ENCODE data around the gene ZNF132. TPM values are rescaled to one million over a fixed set of nuclear protein-coding genes. Genes with fewer than 3 reads are reported as not detected.

ZNF132 gene
- polyA plus RNA-seq, 4 donors = 0.22 to 7.9 (median 0.78) TPM

DNA sequence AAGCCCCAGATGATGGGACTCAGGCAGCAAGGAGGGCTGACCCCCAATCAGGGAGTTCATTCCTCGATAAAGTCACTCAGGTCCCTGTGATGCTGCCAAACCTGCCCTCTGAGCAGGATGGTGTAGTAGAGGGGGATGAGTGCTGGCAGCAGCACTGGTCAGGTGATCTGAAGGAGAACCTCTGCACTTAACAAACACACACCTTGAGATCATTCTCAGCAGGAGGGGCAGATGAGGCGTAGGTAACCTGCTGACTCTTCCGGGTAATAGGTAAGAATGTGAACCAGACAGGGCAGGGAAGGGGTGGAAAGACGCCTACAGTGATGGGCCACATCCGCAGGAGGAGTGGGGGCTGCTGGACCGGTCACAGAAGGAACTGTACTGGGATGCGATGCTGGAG lies 39.4 kb upstream of the ZNF132 start:
- no peak for FAIRE-seq
- Histone ChIP-seq H3K27me3 (ENCODE audit: control insufficient read depth in 3 of 3, insufficient read depth in 3 of 3, low read length in 3 of 3) (no peaks in the 10 kb centered on the region), H3K36me3 (ENCODE audit: control insufficient read depth in 3 of 3, insufficient read depth in 2 of 3, low read depth in 1 of 3, low read length in 3 of 3) (peaks cover 0 to 52% (median 0%) of the 10 kb centered on the region in 3 donors), H3K9me3 (ENCODE audit: control insufficient read depth in 2 of 2, insufficient read depth in 1 of 2, low read depth in 1 of 2, low read length in 1 of 2) (no peaks in the 10 kb centered on the region), H3K27ac (ENCODE audit: low read depth in 1 of 3, low read length in 2 of 3) (no peak overlapping the region), H3K4me1 (ENCODE audit: control insufficient read depth in 3 of 3, insufficient read depth in 2 of 3, low read depth in 1 of 3, low read length in 2 of 3) (peaks cover 4 to 8% (median 6%) of the 10 kb centered on the region in 3 donors), H3K4me3 (ENCODE audit: low read depth in 1 of 3, low read length in 3 of 3) (no peak overlapping the region)
- 85 to 93% (median 90%) methylated on average over 6 to 7 of the region's 7 CpGs for WGBS, 3 donors
- DNase-seq = no peak

DNA sequence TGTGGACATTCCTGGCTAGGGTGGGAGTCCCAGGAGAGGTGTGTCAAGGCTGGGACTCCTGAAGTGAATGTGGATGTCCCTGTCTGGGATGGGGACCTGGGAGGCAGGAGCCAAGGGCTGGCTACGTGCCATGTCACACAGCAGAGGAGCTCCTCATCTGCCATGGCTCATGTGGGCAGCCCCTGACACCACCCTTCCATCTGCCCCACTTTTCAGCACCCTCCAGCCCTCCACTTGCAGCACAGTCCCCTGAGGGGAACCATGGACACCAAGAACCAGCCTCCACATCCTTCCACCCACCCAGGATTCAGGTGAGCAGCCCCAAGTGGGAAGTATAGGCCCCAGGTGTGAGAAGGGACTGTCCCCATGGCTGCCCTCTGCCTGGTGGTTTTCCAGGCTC lies 37.9 kb upstream of the ZNF132 start:
- DNase-seq (no peak), FAIRE-seq (no peak)
- no peaks in the 10 kb centered on the region for H3K27me3 ChIP-seq (ENCODE audit: control insufficient read depth in 3 of 3, insufficient read depth in 3 of 3, low read length in 3 of 3)
- WGBS, 3 donors = 89 to 100% (median 96%) methylated on average over 1 of the region's 1 CpG
- H3K4me3 ChIP-seq (ENCODE audit: low read depth in 1 of 3, low read length in 3 of 3) = no peak overlapping the region
- no peaks in the 10 kb centered on the region for H3K9me3 ChIP-seq (ENCODE audit: control insufficient read depth in 2 of 2, insufficient read depth in 1 of 2, low read depth in 1 of 2, low read length in 1 of 2)
- peaks cover 4 to 8% (median 6%) of the 10 kb centered on the region in 3 donors for H3K4me1 ChIP-seq (ENCODE audit: control insufficient read depth in 3 of 3, insufficient read depth in 2 of 3, low read depth in 1 of 3, low read length in 2 of 3)
- no peak overlapping the region for H3K27ac ChIP-seq (ENCODE audit: low read depth in 1 of 3, low read length in 2 of 3)
- H3K36me3 ChIP-seq (ENCODE audit: control insufficient read depth in 3 of 3, insufficient read depth in 2 of 3, low read depth in 1 of 3, low read length in 3 of 3) = peaks cover 0 to 59% (median 0%) of the 10 kb centered on the region in 3 donors

DNA sequence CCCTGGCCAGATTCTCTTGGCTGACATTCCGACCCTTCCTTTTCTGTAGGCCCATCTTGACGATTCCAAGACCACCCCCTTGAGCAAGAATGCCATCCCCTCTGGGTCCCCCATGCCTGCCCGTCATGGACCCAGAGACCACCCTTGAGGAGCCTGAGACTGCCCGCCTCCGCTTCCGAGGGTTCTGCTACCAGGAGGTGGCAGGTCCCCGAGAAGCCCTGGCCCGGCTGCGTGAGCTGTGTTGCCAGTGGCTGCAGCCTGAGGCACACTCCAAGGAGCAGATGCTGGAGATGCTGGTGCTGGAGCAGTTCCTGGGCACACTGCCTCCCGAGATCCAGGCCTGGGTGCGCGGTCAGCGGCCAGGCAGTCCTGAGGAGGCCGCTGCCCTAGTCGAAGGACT lies 37.2 kb upstream of the ZNF132 start:
- peak overlapping the region in 1 of 3 donors; percentile 94 for H3K27ac ChIP-seq (ENCODE audit: low read depth in 1 of 3, low read length in 2 of 3)
- peaks cover 4 to 8% (median 6%) of the 10 kb centered on the region in 3 donors for H3K4me1 ChIP-seq (ENCODE audit: control insufficient read depth in 3 of 3, insufficient read depth in 2 of 3, low read depth in 1 of 3, low read length in 2 of 3)
- H3K4me3 ChIP-seq (ENCODE audit: low read depth in 1 of 3, low read length in 3 of 3) = no peak overlapping the region
- H3K36me3 ChIP-seq (ENCODE audit: control insufficient read depth in 3 of 3, insufficient read depth in 2 of 3, low read depth in 1 of 3, low read length in 3 of 3) = peaks cover 0 to 61% (median 0%) of the 10 kb centered on the region in 3 donors
- 87 to 92% (median 91%) methylated on average over 15 of the region's 15 CpGs for WGBS, 3 donors
- no peaks in the 10 kb centered on the region for H3K9me3 ChIP-seq (ENCODE audit: control insufficient read depth in 2 of 2, insufficient read depth in 1 of 2, low read depth in 1 of 2, low read length in 1 of 2)
- FAIRE-seq = no peak
- no peaks in the 10 kb centered on the region for H3K27me3 ChIP-seq (ENCODE audit: control insufficient read depth in 3 of 3, insufficient read depth in 3 of 3, low read length in 3 of 3)
- DNase-seq = no peak

DNA sequence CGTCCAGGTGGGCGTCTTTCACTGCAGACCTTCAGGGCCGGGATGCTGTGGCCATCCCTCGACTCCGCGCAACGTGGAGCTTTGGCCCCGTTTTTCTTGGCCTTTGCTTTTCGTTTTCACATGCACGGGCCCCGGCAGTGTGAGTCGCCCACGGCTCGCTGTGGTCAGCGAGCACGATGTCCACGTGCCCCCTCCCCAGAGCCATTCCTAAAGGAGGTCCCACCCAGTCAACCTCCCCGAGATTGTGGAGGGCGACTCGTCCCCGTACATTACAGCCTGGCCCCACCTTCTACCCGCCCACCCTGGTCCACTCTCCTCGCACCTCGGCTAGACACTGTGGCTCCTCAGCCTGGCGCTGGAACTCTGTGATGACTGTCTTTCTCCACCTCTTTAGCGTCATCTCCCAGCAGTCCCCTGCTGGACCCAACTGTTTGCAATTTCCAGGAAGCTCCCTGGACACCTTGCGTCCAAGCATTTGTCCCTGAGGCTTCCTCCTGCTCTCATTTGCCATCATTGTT lies 36.6 kb upstream of the ZNF132 start:
- Histone ChIP-seq H3K36me3 (ENCODE audit: control insufficient read depth in 3 of 3, insufficient read depth in 2 of 3, low read depth in 1 of 3, low read length in 3 of 3) (peaks cover 0 to 65% (median 0%) of the 10 kb centered on the region in 3 donors), H3K27ac (ENCODE audit: low read depth in 1 of 3, low read length in 2 of 3) (peak overlapping the region; percentile 61 to 94 (median 93)), H3K4me3 (ENCODE audit: low read depth in 1 of 3, low read length in 3 of 3) (peak overlapping the region; percentile 46 to 93 (median 72)), H3K27me3 (ENCODE audit: control insufficient read depth in 3 of 3, insufficient read depth in 3 of 3, low read length in 3 of 3) (no peaks in the 10 kb centered on the region), H3K9me3 (ENCODE audit: control insufficient read depth in 2 of 2, insufficient read depth in 1 of 2, low read depth in 1 of 2, low read length in 1 of 2) (no peaks in the 10 kb centered on the region), H3K4me1 (ENCODE audit: control insufficient read depth in 3 of 3, insufficient read depth in 2 of 3, low read depth in 1 of 3, low read length in 2 of 3) (peaks cover 4 to 8% (median 6%) of the 10 kb centered on the region in 3 donors)
- FAIRE-seq = no peak
- DNase-seq = peak in 1 of 2 donors; percentile 39
- WGBS, 3 donors = 3 to 5% (median 5%) methylated on average over 27 of the region's 27 CpGs

DNA sequence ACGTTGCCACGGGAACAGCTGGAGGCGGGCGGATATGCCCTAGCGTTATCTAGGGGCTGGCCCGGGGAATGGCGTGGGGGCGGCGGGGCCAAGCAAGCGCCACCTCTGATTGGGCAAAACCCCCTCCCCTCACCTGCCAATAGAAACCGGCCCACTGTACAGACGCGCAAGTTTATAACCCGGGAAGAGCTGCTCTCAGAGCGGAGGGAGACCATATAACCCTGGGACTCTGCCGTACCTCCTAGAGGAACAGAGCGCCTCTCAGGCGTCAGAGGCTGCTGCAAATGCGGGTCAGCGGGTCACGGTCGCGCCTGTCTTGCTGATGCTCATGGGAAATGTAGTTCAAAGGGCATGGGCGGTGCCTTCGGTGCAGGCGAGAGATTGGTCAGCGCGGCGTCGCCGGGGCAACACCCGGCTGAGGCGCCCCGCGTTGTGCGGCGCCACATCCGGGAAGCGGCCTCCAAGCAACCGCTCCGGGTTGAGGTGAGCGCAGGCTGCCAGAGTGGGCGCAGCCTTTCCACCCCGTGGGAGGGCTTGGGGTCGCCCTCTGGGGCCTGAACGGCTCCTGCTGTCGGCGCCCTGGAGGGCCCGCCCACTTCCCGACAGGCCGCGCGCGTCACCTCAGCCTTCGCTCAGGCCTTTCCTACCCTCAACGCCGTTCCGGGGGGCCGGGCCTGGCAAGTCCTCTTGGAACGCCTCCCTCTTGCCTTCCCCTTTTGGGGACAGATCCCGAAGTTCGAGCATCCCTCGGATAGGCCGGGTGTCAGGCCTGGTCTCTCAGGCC lies 36.0 kb upstream of the ZNF132 start, which contains the start of gene ZNF446:
TSS of gene ZNF446 (plus strand) at position 639 of the 784 bp plus-strand sequence. CDS start 867 bp downstream, outside the sequence.
- Histone ChIP-seq H3K27ac (ENCODE audit: low read depth in 1 of 3, low read length in 2 of 3) (peak within 1 kb of the TSS; percentile 61 to 94 (median 93)), H3K4me1 (ENCODE audit: control insufficient read depth in 3 of 3, insufficient read depth in 2 of 3, low read depth in 1 of 3, low read length in 2 of 3) (peaks cover 4 to 8% (median 6%) of the 10 kb centered on the region in 3 donors), H3K9me3 (ENCODE audit: control insufficient read depth in 2 of 2, insufficient read depth in 1 of 2, low read depth in 1 of 2, low read length in 1 of 2) (no peaks in the 10 kb centered on the region), H3K27me3 (ENCODE audit: control insufficient read depth in 3 of 3, insufficient read depth in 3 of 3, low read length in 3 of 3) (no peaks in the 10 kb centered on the region), H3K4me3 (ENCODE audit: low read depth in 1 of 3, low read length in 3 of 3) (peak within 1 kb of the TSS; percentile 46 to 93 (median 72)), H3K36me3 (ENCODE audit: control insufficient read depth in 3 of 3, insufficient read depth in 2 of 3, low read depth in 1 of 3, low read length in 3 of 3) (peaks cover 0 to 61% (median 0%) of the 10 kb centered on the region in 3 donors)
- no peak for FAIRE-seq
- peak; percentile 98 to 99 for DNase-seq
- WGBS, 3 donors = 0 to 1% (median 0%) methylated on average over 50 to 64 of the region's 64 CpGs

DNA sequence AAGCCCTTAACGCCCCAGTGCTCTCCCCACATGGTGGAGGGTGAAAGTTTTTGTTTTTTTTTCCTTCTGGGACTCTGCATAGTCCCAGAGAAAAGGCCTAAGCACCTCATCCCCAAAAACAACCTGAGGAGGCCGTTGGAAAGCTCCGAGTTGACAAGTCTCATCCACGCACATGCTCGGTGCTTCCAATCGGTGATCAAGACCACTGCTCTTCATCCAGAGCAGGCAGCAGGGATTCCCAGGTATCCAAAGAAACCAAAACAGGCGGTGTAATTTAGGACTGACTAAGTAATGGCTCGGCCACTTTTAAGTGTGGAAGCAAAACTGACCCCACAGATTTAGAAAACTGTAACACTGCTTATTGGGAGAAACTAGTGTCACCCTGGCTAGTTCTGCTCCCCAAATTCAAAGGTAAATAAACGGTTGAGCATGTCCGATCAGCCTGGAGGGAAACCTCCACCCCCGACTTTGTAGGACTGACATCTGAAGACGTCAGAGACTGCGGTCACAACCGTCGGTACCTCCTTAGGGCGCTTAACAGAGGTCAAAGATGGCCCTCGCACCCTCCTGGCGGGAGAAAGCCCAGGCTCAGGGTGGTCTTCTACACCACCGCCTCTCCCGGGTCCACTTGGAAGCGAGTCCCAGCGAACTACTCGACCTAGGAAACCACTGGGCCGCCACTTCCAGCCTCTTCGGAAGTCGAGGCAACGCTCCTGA lies 35.2 kb upstream of the ZNF132 start:
- FAIRE-seq (no peak), DNase-seq (no peak)
- peaks cover 0 to 60% (median 0%) of the 10 kb centered on the region in 3 donors for H3K36me3 ChIP-seq (ENCODE audit: control insufficient read depth in 3 of 3, insufficient read depth in 2 of 3, low read depth in 1 of 3, low read length in 3 of 3)
- peak overlapping the region; percentile 26 to 93 (median 72) for H3K4me3 ChIP-seq (ENCODE audit: low read depth in 1 of 3, low read length in 3 of 3)
- H3K9me3 ChIP-seq (ENCODE audit: control insufficient read depth in 2 of 2, insufficient read depth in 1 of 2, low read depth in 1 of 2, low read length in 1 of 2) = no peaks in the 10 kb centered on the region
- no peaks in the 10 kb centered on the region for H3K27me3 ChIP-seq (ENCODE audit: control insufficient read depth in 3 of 3, insufficient read depth in 3 of 3, low read length in 3 of 3)
- peaks cover 4 to 8% (median 6%) of the 10 kb centered on the region in 3 donors for H3K4me1 ChIP-seq (ENCODE audit: control insufficient read depth in 3 of 3, insufficient read depth in 2 of 3, low read depth in 1 of 3, low read length in 2 of 3)
- H3K27ac ChIP-seq (ENCODE audit: low read depth in 1 of 3, low read length in 2 of 3) = peak overlapping the region; percentile 38 to 94 (median 93)
- 22 to 23% (median 23%) methylated on average over 27 of the region's 27 CpGs for WGBS, 3 donors

DNA sequence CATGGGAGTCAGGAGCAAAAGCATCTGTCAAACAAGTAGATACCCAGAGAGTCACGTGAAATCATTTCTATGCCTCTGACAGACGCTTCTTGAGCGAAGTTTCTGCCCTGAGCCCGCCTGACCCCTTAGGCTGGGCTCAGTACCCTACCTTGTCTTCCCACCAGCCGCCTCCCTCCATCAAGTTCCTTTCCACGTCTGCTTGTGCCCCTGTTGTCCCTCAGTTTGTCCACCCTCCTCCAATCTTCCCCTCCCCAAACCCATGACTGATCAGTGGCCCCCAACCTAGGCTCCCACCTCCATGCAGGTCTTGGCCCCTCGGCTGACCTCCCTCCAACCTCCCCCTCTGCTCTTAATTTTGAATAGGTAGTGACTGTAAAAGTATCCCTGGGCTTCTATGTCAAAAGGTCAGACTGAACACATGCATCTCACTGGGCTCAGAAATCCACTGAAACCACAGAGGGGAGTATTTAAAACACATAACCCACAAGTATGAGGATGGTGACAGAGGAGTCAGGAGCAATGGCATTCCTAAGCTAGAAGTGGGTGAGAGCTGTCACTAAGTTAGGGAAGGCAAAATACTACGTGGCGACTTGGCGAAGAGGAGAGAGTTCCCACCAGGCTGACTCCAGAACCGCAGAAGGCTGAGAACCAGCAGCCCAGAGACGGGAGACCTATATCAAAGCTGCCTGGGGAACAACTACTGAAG lies 34.5 kb upstream of the ZNF132 start:
- WGBS, 3 donors = 87 to 90% (median 90%) methylated on average over 12 of the region's 12 CpGs
- Histone ChIP-seq H3K27me3 (ENCODE audit: control insufficient read depth in 3 of 3, insufficient read depth in 3 of 3, low read length in 3 of 3) (no peaks in the 10 kb centered on the region), H3K27ac (ENCODE audit: low read depth in 1 of 3, low read length in 2 of 3) (peak overlapping the region in 1 of 3 donors; percentile 94), H3K4me1 (ENCODE audit: control insufficient read depth in 3 of 3, insufficient read depth in 2 of 3, low read depth in 1 of 3, low read length in 2 of 3) (peaks cover 4 to 8% (median 6%) of the 10 kb centered on the region in 3 donors), H3K4me3 (ENCODE audit: low read depth in 1 of 3, low read length in 3 of 3) (no peak overlapping the region), H3K36me3 (ENCODE audit: control insufficient read depth in 3 of 3, insufficient read depth in 2 of 3, low read depth in 1 of 3, low read length in 3 of 3) (peaks cover 0 to 60% (median 0%) of the 10 kb centered on the region in 3 donors), H3K9me3 (ENCODE audit: control insufficient read depth in 2 of 2, insufficient read depth in 1 of 2, low read depth in 1 of 2, low read length in 1 of 2) (no peaks in the 10 kb centered on the region)
- DNase-seq (no peak), FAIRE-seq (no peak)

DNA sequence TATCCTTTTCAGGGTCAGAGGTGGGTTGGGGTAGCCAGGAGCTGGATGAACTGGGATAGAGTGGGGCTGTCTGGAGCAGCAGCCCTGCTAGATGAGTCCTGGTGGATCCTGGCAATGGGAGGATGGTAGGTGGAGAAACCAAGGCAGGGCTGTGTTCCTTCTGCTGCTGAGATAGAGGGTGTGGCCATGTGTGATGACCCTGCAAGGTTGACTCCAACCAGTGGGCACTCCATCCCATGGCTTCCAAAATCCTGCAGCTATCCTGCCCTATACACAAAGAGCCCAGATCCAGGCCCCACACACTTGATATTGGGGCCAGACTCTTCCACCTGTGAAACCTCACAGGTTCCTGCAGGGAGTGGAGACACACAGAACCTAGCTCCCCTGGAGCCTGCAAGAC lies 33.8 kb upstream of the ZNF132 start:
- Histone ChIP-seq H3K27ac (ENCODE audit: low read depth in 1 of 3, low read length in 2 of 3) (no peak overlapping the region), H3K9me3 (ENCODE audit: control insufficient read depth in 2 of 2, insufficient read depth in 1 of 2, low read depth in 1 of 2, low read length in 1 of 2) (no peaks in the 10 kb centered on the region), H3K27me3 (ENCODE audit: control insufficient read depth in 3 of 3, insufficient read depth in 3 of 3, low read length in 3 of 3) (no peaks in the 10 kb centered on the region), H3K4me1 (ENCODE audit: control insufficient read depth in 3 of 3, insufficient read depth in 2 of 3, low read depth in 1 of 3, low read length in 2 of 3) (peaks cover 4 to 8% (median 6%) of the 10 kb centered on the region in 3 donors), H3K36me3 (ENCODE audit: control insufficient read depth in 3 of 3, insufficient read depth in 2 of 3, low read depth in 1 of 3, low read length in 3 of 3) (peaks cover 0 to 58% (median 0%) of the 10 kb centered on the region in 3 donors), H3K4me3 (ENCODE audit: low read depth in 1 of 3, low read length in 3 of 3) (no peak overlapping the region)
- DNase-seq (no peak), FAIRE-seq (no peak)

All from small intestine (tissue), 7 donors.